Pons (tissue), 1 donor: ENCODE results near the gene FECH.
A peak's percentile ranks its signal among the peaks of the same experiment; 100 is the strongest.
"Not testable (repeated sequence)": the region's sequence is repeated elsewhere in the genome, so short reads cannot be mapped to it uniquely, and the experiment has no call there.

Source experiments
- DNase-seq: peaks from one replicate; pipeline ENCODE4 v3.0.0-alpha.2; 2016; ENCODE audit warnings: low spot score

Gene FECH, protein sequence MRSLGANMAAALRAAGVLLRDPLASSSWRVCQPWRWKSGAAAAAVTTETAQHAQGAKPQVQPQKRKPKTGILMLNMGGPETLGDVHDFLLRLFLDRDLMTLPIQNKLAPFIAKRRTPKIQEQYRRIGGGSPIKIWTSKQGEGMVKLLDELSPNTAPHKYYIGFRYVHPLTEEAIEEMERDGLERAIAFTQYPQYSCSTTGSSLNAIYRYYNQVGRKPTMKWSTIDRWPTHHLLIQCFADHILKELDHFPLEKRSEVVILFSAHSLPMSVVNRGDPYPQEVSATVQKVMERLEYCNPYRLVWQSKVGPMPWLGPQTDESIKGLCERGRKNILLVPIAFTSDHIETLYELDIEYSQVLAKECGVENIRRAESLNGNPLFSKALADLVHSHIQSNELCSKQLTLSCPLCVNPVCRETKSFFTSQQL

DNA sequence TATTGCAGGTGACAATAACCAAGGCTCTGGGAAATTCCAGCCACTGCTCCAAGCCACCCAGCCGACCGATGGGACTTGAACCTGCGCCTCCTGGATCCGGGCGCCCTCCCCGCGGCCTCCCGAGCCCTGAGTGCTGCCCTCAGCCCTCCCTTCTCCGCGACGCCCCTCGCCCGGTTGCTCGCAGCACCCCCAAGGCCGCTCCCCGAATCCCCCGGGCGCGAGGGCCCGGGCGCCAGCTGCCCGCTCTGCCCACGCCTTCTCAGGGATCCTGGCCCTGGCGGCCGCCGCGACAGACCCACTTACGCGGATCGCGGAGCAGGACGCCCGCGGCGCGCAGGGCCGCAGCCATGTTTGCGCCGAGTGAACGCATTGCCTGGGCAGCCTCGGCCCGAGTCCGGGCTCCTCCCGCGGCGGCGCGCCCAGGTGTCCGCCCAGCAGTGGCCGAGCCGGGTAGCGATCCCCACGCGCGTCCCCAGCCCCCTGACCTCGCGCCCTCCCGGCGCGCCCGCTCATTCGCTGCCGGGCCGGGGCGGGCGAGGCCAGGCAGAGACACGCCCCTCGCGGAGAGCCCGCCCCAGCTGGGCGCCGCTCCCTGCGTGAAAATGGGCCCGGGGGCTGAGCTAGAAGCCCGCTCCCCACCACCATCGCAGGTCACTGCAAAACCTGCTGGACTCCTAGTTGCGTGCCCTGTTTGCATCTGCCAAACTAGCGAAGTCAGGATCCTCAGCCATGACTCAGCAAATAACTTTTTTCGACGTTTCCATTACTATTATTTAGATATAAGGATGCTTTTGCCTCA, at the start of gene FECH:
Gene FECH (minus strand): TSS at position 452 of the 799 bp plus-strand sequence. CDS start 82 bp downstream, at position 370.
- peak; percentile 80 for DNase-seq

DNA sequence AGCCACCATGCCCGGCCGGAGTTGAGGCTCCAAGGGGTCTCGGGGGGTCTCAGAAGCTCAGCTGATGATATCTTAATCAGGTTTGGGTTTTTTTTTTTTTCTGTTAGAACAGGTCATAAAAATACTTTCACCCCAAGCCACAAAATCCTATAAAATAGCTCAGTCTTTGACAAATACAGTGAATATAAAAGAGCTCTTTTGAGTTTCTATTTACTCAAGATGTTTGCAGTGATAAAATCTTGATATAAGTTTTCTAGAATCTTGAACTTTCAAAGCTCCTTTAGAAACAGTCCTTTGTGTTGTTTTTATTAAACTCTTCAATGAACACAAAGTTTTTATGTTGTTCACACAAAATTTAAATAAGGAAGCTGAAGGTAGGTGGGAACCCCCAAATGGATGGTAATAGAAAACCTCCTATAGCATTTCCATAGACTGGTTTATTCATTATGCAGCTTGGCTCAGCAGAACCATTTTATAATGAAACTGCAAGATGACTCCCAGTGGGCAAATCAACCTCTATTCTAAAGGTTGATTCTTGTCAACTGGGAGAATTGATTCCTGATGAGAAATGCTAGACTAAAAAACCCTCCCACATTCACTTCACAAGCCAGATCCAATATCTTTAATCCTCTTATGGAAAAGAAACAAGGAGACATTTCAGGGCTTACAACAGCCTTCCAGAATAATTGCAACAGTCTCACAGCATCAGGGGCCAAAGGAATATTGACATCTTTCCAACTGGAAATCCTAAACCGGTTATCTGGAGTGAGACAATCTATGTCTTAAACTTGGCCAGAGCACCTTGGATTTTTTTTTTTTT, 48.7 kb upstream of the FECH start:
- no peak for DNase-seq

DNA sequence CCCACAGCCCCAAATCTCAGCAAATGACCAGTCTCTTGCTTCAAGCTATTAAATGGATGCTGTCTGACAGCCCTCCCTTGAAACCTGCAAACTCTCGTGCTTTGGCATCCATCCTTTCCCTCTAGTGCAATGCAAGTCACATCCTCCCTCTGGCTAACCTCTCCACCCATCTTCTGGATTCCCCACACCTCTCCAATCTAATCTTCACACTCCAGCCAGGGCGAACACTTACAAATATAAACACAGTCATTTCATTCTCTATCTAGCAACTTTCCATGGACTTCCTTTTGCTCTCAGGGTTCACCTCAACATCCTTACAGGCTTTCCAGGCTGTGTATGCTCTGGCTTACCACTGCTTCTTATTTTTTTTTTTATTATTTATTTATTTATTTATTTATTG, 45.2 kb upstream of the FECH start:
- no peak for DNase-seq

DNA sequence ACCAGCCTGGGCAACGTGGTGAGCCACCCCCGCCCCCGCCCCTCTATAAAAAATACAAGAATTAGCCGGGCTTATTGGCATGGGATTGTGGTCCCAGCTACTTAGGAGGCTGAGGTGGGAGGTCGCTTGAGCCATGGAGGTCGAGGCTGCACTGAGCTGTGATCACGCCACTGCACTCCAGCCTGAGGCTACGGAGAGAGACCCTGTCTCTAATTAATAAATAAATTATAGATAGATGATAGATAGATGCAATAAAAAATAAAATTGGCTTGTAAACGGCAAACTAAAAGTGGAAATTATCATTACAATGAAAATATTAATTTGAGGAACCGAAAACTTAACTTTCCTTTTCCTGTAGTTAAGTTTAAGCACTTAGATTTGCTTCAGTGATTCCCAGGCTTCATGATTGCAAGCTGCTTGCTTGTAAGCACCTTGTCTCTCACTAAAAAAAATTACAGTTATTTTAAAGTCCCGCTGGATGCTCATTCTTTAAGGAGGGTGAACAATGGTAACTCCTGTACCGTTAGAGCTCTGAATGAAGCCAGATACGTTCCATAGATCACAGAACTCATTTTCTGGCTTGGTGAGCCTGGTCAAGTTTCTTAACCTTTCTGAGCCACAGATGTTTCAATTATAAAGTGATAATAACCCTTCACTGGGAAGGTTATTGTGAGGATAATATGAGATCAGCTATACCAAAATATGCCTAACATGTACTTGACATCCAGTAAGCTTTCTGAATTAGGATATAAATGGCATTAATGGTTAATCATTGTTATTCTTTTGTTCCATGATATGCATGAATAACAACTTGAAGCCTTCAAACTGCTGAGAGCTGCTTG, 44.5 kb upstream of the FECH start:
- DNase-seq: no peak

DNA sequence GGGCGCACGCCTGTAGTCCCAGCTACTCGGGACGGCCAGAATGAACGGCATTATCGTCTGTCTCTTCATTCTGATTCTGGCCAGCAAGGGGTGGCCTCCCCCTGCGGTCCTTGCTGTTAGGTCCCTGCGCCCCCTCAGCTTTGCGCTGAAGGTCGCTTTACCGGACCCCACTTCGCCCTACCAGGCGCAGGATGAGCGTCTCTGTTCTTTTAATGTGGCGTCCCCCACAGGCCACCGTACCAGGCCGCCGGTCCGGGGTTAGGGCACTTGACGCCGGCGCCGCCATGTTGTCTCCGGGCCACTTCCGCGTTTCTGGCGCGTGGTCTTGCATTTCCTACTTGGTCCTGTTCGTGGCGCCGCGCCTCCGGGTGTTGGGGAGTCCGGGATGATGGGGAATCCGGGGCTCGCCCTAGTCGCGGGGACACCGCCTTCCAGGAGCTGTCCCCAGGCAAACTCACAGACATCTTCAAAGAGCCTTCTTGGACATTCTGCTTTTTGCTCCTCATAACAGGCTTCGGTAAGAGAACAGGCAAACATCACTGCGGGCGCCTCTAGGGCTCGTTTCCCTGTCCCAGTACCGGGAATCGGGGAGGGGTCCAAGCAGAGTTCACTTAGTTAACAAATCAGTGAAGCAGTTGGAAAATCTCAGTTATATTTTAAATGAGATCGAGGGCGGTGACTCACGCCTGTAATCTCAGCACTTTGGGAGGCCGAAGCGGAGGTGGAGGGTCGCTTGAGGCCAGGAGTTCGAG, 43.7 kb upstream of the FECH start:
- DNase-seq: peak; percentile 95

DNA sequence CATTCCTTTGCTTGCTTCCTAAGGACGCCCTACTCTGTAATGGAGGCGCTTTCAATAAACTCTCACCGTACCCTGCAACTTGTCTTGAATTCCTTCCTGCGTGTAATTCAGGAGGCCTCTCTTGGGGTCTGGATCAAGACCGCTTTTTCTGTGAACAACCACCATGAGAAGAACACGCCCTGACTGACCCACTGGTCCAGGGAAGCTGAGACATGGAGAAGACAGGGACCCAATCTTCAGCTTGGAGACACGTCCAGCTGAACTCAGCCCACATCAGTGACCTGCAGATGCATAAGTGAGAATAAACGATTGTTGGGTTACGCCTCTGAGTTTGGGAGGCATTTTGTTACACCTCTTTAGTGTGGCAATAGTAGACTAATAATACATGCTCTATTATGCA, 42.9 kb upstream of the FECH start:
- DNase-seq: peak; percentile 14

DNA sequence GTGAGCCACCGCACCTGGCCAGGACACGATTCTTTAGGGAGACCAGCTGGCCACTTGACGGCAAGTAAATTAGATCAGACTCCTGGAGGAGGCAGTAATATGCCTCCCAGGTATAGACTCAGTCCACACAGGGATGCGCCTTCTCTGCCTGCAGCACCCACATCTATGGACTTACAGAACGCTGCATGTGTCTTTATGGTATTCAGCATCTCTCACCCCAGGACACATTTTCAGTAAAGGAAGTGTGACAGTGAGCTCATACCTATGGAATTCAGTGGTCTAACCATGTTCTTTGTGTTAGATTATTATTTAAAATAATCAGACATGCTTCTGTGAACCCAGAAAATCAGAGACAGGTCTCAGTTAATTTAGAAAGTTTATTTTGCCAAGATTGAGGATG, 41.0 kb upstream of the FECH start:
- no peak for DNase-seq

DNA sequence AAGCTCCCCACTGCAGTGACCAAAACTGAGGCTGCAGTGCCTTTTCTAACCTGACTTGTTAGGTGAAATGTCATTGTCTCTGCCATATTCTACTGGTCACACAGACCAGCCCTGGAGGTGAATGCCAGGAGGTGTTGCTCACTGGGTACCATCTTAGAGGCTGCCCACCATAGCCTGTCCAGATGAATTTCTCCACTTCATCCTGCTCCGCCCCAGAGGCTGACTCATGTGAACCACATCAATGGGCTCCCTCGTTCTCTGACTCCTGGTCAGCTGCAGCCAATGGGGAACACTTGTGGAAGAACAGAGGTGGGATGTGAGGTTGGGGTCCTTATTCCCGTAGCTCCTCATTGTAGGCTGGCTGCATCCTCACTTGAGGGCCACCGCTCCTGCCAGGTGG, 38.5 kb upstream of the FECH start:
- no peak for DNase-seq

DNA sequence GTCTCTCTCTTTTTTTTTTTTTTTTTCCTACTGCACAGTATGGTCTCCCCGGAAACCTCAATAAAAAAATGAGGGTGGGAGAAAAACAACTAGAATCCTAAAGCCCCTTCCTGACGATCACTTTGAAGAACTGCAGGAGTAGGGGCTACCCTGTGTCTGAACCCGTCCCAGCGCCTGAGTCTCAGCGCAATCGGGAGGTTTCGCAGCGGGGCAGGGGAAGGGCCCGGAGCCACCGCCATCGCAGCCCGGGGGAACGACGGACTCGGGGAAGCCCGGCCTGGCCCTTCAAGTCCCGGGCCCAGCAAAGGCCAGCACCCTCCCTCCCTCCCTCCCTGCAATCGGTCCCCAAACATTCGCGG, 34.7 kb upstream of the FECH start:
- no peak for DNase-seq

DNA sequence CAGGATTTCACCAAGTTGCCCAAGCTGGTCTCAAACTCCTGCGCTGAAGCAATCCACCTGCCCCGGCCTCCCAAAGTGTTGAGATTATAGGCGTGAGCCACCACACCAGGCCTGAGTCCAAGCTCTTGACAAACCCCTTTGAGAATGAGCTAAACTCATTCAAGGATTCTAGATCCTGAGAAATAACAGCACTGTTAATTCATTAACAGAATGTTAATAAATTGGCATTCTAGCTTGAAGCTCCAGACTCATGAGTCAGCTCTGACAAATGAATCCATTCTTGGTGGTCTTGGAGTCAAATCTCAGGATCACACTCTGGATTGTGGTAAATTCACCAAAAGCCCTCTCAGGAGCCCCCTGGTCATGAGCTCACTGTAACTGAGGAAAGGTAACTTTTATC, 33.4 kb upstream of the FECH start:
- DNase-seq: no peak

DNA sequence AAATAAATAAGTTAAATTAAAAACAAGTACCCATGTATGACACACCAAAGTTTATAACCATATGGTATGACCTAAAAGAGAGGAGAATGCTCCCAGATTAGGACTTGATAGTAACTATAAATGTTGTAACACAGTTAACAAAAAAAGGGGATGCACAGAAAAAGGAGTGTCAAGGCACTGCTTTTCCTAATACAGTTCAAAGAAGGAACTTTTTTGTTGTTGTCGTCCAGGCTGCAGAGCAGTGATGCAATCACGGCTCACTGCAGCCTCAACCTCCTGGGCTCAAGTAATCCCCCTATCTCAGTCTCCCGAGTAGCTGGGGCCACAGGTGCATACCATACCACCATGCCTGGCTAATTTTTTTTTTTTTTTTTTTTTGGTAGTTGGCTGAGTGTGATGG, 32.4 kb upstream of the FECH start:
- DNase-seq: no peak

DNA sequence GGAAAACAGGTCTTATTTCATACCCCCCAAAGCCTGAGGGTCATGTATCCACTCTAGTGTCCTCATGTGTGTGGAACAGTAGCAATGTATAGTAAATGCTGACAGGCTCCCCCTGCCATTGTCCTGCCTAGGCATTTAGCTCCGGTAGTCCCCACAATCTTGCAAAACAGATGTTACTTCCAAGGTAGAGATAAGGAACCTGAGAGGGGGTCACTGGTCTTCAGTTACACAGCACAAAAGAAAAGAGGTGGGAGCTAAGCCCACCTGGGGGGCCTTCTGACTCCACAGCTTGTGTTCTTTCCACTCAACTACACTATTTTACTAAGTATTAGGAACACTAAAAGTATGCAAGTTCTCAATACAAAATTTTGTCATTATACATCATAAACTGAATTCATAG, 17.4 kb upstream of the FECH start:
- DNase-seq: no peak

DNA sequence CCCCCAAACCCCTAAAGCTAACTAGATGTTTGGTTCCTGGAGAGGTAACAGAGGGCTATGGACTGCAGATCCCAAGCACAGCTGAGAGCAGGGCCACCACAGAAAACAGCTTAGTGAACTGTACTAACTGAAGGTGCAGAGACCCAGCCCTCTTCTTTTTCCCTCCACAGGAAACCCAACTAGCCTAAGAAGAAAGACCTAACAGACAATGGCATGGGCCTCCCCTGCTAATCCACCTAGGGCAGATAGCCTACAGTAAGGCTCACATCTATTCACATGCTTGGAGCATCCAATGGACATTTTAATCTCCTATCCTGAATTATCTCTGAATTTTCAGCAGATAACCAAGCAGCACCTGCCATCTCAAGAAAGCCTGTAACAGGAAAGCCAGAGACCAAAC, 8.8 kb upstream of the FECH start:
- DNase-seq: no peak

DNA sequence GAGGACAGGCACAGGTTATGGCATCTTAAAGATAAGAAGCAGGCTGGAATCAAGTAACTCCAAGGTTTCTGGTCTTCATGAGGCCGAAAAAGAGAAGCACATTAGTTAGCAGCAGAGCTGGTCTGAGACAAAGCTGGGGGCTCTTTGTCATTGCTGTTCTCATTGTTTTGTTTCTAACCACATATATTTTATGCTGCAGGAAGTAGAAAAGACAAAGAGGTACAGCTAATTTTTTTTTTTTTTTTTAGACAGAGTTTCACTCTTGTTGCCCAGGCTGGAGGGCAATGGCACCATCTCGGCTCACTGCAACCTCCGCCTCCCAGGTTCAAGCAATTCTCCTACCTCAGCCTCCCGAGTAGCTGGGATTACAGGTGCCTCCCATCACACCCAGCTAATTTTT, 6.2 kb upstream of the FECH start:
- not testable (repeated sequence) for DNase-seq

DNA sequence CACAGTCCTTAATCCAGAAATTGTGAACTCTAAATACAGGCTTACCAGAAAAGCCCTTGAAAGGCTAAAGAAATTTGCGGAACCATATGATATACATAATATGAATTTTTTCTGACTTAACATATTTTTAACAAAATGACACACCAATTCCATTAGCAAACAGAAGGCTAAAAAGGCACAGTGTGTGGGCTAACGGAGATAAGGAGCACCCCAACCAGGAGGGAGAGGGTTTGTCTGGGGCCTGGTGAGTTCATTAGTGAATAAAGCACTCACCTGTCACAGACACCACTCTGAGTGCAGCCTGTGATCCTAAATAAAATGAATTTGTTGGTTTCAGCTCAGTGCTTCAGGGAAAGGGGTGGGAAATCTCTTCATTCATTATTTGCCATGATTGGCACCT, 2.7 kb upstream of the FECH start:
- no peak for DNase-seq

DNA sequence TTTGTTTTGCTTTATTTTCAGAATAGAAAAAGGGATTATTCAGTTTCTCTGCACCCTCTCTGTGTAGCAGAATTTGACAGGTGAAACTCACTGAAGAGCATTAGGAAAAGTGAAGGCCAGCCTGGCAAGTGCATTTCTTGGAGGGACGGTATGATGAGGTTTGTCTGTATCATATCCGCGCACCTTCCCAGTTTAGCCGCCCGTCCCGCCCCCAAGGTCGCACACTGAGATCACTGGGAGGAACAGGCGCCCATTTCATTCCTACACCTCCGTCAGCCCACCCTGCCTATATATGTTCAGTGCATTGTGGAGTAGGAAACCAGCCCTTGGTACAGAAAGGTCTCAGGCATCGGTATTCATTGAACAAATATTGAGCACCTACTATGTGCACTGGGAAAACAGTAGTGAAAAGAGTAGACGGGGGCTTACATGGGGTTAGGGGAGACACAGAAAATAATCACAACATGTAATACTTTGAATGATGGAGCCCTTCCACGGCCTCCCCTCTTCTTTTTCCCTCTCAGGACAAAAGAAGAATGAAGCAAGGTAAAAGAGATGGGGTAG, 678 bp upstream of the FECH start:
- no peak for DNase-seq

DNA sequence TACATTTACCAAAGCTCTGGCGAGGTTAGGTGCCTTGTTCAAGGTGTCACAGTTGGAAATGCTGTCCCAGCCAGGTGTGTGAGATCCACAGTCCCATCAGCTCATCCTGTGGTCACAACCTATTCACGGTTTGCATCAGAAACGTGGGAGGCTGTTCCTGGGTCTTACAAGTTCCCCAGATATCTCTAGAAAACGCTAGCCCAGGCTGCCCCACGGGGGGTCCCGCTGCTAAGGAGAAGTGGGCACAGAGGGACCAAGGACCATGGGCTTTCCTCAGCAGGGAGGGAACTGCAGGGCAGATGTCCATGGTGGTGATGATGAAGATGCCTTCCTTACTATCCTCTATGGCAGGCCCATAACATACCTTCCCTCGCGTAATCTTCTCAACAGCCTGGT, 649 bp downstream of the FECH start:
- no peak for DNase-seq

DNA sequence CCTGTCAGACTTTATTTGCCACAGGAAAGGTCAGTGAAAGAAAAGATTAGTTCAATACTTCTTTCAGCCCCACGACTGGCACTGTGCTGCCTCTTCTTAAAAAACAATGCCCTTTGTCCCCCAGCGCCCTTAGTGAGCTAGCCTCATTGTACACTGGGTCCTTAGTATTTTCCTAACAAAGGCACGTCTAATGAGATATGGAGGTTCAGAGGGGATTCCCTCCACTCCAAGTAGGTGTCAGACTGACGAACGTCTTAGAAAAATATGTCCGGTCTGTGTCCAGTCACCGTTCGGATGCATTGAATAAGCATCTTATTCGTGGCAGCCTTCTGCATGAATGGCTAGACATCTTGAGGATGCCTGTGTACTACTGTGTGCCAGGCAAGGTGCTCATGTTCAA, 1.1 kb downstream of the FECH start:
- peak; percentile 96 for DNase-seq

DNA sequence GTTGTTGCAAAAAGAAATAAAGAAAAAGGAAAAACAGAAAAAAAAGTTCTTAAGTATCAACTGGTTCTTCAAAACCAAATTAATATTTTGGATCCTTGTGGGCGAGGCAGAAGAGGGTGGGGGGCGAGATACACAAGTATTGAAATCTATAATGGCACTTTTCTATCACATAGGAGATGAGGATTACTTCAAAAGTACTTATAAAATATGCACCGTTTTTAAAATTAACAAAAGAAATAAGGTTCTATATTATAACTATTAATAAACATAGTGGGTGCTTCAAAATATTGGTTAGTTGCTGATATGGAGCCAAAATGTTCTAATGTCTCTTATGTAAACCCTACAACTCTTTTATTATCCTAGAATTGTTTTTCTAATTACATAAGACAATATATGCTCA, 2.1 kb downstream of the FECH start:
- DNase-seq: no peak

DNA sequence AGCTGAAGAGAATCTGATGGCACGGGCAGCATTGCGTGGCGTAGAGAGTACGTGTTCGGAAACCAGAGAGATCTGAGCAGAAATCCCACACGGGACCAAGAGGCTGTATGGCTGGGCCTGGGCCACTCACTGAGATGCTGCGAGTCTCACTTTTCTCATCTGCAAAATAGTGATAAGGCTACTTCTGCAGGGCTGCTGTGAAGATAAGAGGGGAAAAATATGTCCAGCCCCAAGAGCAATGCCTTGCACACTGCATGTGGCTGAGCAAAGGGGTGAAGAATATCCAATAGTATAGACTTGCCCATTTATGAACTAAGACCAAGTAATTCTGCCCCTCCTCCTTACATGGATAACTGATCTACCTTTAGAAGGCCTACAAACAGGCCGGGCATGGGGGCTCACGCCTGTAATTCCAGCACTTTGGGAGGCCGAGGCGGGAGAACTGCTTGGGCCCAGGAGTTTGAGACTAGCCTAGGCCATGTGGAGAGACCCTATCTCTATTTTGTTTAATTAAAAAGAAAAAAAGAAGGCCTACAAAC, 3.1 kb downstream of the FECH start:
- no peak for DNase-seq
